K562 (cell line): Measurements from ENCODE around the gene SCAMP2. TPM values are rescaled to one million over a fixed set of nuclear protein-coding genes. Genes with fewer than 3 reads are reported as not detected.

Experiments used
- L3MBTL2 ChIP-seq: fragments of 450-650 bp; IDR thresholded peaks from 2 replicates; pipeline ENCODE4 v1.6.1; 2016; ENCODE audit warnings: mild to moderate bottlenecking, moderate library complexity
- MBD2 ChIP-seq: sonication (generic); IDR thresholded peaks from 2 replicates; pipeline ENCODE4 v1.6.1; 2016; ENCODE audit warnings: low read depth, borderline replicate concordance
- NCOR1 ChIP-seq: fragments of 450-650 bp; IDR thresholded peaks from 2 replicates; pipeline ENCODE4 v1.6.1; 2016; ENCODE audit warnings: mild to moderate bottlenecking, moderate library complexity
- NRF1 ChIP-seq, 2 experiments: fragments of 450-650 bp; IDR thresholded peaks in 1 of 2; conservative IDR thresholded peaks in 1 of 2; 2 replicates each; pipeline ENCODE4 v1.6.1; 2014; ENCODE audit warnings: mild to moderate bottlenecking in 2 of 2
- PHF21A ChIP-seq: fragments of 450-650 bp; IDR thresholded peaks from 2 replicates; pipeline ENCODE4 v1.6.1; 2017; ENCODE audit warnings: low read depth, borderline replicate concordance
- SRF ChIP-seq, 2 experiments: fragments of 250-450, 450-650 bp in 1 of 2; sonication (Bioruptor Pico) in 1 of 2; sonication (generic) in 1 of 2; formaldehyde crosslinking; IDR thresholded peaks; 2 replicates each; pipeline versions ENCODE4 v1.5.0 to v1.5.1; 2020 to 2022; ENCODE audit warnings: mild to moderate bottlenecking in 1 of 2, missing genetic modification reagents in 1 of 2
- TBP ChIP-seq: optimal IDR thresholded peaks from 2 replicates; pipeline ENCODE3; 2011; ENCODE audit warnings: low read depth, low read length, improper control_type of control experiment
- ZFX ChIP-seq: sonication (generic); formaldehyde crosslinking; IDR thresholded peaks from 2 replicates; pipeline ENCODE4 v1.8.0; 2022; ENCODE audit warnings: mild to moderate bottlenecking, missing genetic modification reagents, moderate library complexity
- ZNF24 ChIP-seq: fragments of 450-650 bp; IDR thresholded peaks from 2 replicates; pipeline ENCODE4 v1.6.1; 2016
- ZNF431 ChIP-seq: sonication (generic); formaldehyde crosslinking; IDR thresholded peaks from 2 replicates; pipeline ENCODE4 v1.8.0; 2022; ENCODE audit warnings: mild to moderate bottlenecking, missing genetic modification reagents
- polyA plus RNA-seq, 8 experiments: library from polyadenylated mRNA; depleted of rRNA in 4 of 8; stranded (reverse) in 5 of 8; unstranded in 3 of 8; fragments of >200 nt; fragmentation: Nextera tagmentation in 2 of 8; fragmentation: Illumina TruSeq in 1 of 8; extraction: Ambion mirVana in 2 of 8; extraction: Trizol in 1 of 8; gene quantifications; 2 replicates each; pipeline versions ENCODE4 v1.2.1 to v1.2.3, GENCODE V29; 2011 to 2014; ENCODE audit warnings: inconsistent platforms in 1 of 8, missing spikeins in 1 of 8
- total RNA-seq, 7 experiments: library from RNA; depleted of rRNA in 6 of 7; stranded (reverse); fragments of >200 nt in 6 of 7; fragmentation: Illumina TruSeq in 2 of 7; extraction: Trizol in 2 of 7; gene quantifications; 2 replicates each; pipeline versions ENCODE4 v1.2.1 to v1.2.3, GENCODE V29; 2011 to 2021; ENCODE audit warnings: low replicate concordance in 1 of 7
- TF ChIP-seq, protein P1 (sequence below): fragments of 200-800 bp; sonication (Bioruptor generic); IDR thresholded peaks from 2 replicates; pipeline ENCODE4 v1.6.1; 2017; ENCODE audit warnings: missing genetic modification characterization, missing compliant biosample characterization
- TF ChIP-seq, protein P2 (sequence below), 3 experiments: fragments of 200-800 bp in 1 of 3; fragments of 250-450 bp in 1 of 3; fragments of 450-650 bp in 1 of 3; sonication (Bioruptor Pico) in 1 of 3; sonication (Bioruptor generic) in 1 of 3; formaldehyde crosslinking in 1 of 3; IDR thresholded peaks; 2 replicates each; pipeline versions ENCODE4 v1.6.1 to v1.8.0; 2016 to 2022; ENCODE audit warnings: mild to moderate bottlenecking in 2 of 3, missing genetic modification characterization in 2 of 3, missing compliant biosample characterization in 1 of 3, moderate library complexity in 1 of 3
- TF ChIP-seq, protein P3 (sequence below): IDR thresholded peaks from 2 replicates; pipeline ENCODE4 v1.6.1; 2011; ENCODE audit not compliant: insufficient read length; ENCODE audit errors: extremely low read depth
- TF ChIP-seq, protein P4 (sequence below): fragments of 450-650 bp; formaldehyde crosslinking; IDR thresholded peaks from 2 replicates; pipeline ENCODE4 v1.4.0; 2022; ENCODE audit warnings: mild to moderate bottlenecking, moderate library complexity
- TF ChIP-seq, protein P5 (sequence below): sonication (generic); formaldehyde crosslinking; IDR thresholded peaks from 2 replicates; pipeline ENCODE4 v1.8.0; 2022; ENCODE audit warnings: mild to moderate bottlenecking, missing genetic modification reagents

SCAMP2 gene
- total and polyA plus RNA-seq, 9 of the 15 experiments (the other 6 are each of a cell fraction or from before 2014, with no cell fraction given), result 5.9 to 61.1 (median 20.1) TPM

DNA sequence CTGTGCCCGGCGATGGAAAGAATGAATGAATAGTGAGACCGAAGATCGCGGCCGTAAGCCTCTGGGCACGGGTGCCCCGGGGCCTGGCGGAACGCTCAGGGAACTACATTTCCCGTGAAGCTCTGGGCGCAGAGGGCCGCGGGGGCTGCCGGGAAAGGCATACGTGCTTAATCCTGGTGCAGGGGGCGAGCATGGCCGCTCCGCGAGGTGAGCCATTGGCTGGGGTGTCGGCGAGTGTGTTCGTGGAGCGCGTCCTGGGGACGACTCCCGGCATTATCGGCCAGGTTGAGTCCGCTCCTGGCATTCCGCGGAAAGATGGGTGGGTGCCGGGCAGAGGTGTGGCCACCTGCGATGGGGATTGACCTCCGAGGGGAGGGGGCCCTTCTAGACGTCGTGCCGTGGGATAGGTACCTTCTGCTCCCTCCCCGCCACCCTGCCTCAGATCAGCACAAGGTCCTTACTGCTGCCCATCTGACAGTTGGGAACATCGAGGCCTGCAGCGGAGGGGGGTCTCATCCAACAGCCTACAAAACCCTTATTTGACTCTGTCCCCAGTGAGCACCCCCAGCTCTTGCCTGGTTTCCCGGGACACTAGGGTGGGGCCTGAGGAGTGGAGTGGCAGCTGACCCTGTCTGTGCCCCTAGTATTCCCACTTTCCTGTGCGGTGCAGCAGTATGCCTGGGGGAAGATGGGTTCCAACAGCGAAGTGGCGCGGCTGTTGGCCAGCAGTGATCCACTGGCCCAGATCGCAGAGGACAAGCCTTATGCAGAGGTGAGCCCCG is 16.9 kb upstream of the SCAMP2 start, which contains the start of gene MPI (continued):
- TF ChIP-seq, protein P1, sequence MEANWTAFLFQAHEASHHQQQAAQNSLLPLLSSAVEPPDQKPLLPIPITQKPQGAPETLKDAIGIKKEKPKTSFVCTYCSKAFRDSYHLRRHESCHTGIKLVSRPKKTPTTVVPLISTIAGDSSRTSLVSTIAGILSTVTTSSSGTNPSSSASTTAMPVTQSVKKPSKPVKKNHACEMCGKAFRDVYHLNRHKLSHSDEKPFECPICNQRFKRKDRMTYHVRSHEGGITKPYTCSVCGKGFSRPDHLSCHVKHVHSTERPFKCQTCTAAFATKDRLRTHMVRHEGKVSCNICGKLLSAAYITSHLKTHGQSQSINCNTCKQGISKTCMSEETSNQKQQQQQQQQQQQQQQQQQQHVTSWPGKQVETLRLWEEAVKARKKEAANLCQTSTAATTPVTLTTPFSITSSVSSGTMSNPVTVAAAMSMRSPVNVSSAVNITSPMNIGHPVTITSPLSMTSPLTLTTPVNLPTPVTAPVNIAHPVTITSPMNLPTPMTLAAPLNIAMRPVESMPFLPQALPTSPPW (CRISPR knock-in tag), result peak; percentile 53
- TF ChIP-seq SRF (CRISPR knock-in tag; IDR thresholded peaks at IDR 0.05), result peak in 1 of 2 experiments; percentile 16; a peak in 1 of 4 replicates
- peak in 1 of 2 experiments; percentile 12; a peak in 1 of 4 replicates for TF ChIP-seq NRF1 (conservative IDR thresholded peaks at IDR 0.05 in 1 of 2, IDR thresholded peaks at IDR 0.05 in 1 of 2)
- no peak for TF ChIP-seq ZNF24
- peak; percentile 89 for TF ChIP-seq TBP
- TF ChIP-seq ZNF431, result 0 out of 2 replicates have a peak, but pooled peaks have one; percentile 12
- no peak for TF ChIP-seq NCOR1
- TF ChIP-seq, protein P2, sequence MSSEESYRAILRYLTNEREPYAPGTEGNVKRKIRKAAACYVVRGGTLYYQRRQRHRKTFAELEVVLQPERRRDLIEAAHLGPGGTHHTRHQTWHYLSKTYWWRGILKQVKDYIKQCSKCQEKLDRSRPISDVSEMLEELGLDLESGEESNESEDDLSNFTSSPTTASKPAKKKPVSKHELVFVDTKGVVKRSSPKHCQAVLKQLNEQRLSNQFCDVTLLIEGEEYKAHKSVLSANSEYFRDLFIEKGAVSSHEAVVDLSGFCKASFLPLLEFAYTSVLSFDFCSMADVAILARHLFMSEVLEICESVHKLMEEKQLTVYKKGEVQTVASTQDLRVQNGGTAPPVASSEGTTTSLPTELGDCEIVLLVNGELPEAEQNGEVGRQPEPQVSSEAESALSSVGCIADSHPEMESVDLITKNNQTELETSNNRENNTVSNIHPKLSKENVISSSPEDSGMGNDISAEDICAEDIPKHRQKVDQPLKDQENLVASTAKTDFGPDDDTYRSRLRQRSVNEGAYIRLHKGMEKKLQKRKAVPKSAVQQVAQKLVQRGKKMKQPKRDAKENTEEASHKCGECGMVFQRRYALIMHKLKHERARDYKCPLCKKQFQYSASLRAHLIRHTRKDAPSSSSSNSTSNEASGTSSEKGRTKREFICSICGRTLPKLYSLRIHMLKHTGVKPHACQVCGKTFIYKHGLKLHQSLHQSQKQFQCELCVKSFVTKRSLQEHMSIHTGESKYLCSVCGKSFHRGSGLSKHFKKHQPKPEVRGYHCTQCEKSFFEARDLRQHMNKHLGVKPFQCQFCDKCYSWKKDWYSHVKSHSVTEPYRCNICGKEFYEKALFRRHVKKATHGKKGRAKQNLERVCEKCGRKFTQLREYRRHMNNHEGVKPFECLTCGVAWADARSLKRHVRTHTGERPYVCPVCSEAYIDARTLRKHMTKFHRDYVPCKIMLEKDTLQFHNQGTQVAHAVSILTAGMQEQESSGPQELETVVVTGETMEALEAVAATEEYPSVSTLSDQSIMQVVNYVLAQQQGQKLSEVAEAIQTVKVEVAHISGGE (CRISPR knock-in tag; IDR thresholded peaks at IDR 0.05), result 0 out of 6 replicates have a peak, but pooled peaks of 1 of the 3 experiments have one; percentile 50
- TF ChIP-seq, protein P3, sequence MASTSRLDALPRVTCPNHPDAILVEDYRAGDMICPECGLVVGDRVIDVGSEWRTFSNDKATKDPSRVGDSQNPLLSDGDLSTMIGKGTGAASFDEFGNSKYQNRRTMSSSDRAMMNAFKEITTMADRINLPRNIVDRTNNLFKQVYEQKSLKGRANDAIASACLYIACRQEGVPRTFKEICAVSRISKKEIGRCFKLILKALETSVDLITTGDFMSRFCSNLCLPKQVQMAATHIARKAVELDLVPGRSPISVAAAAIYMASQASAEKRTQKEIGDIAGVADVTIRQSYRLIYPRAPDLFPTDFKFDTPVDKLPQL, result no peak
- peak; percentile 83 for TF ChIP-seq ZFX (CRISPR knock-in tag)
- TF ChIP-seq, protein P4, sequence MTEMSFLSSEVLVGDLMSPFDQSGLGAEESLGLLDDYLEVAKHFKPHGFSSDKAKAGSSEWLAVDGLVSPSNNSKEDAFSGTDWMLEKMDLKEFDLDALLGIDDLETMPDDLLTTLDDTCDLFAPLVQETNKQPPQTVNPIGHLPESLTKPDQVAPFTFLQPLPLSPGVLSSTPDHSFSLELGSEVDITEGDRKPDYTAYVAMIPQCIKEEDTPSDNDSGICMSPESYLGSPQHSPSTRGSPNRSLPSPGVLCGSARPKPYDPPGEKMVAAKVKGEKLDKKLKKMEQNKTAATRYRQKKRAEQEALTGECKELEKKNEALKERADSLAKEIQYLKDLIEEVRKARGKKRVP (CRISPR knock-in tag), result no peak
- no peak for TF ChIP-seq PHF21A
- TF ChIP-seq L3MBTL2, result peak; percentile 46; the same call in 1 of the 2 replicates
- TF ChIP-seq, protein P5, sequence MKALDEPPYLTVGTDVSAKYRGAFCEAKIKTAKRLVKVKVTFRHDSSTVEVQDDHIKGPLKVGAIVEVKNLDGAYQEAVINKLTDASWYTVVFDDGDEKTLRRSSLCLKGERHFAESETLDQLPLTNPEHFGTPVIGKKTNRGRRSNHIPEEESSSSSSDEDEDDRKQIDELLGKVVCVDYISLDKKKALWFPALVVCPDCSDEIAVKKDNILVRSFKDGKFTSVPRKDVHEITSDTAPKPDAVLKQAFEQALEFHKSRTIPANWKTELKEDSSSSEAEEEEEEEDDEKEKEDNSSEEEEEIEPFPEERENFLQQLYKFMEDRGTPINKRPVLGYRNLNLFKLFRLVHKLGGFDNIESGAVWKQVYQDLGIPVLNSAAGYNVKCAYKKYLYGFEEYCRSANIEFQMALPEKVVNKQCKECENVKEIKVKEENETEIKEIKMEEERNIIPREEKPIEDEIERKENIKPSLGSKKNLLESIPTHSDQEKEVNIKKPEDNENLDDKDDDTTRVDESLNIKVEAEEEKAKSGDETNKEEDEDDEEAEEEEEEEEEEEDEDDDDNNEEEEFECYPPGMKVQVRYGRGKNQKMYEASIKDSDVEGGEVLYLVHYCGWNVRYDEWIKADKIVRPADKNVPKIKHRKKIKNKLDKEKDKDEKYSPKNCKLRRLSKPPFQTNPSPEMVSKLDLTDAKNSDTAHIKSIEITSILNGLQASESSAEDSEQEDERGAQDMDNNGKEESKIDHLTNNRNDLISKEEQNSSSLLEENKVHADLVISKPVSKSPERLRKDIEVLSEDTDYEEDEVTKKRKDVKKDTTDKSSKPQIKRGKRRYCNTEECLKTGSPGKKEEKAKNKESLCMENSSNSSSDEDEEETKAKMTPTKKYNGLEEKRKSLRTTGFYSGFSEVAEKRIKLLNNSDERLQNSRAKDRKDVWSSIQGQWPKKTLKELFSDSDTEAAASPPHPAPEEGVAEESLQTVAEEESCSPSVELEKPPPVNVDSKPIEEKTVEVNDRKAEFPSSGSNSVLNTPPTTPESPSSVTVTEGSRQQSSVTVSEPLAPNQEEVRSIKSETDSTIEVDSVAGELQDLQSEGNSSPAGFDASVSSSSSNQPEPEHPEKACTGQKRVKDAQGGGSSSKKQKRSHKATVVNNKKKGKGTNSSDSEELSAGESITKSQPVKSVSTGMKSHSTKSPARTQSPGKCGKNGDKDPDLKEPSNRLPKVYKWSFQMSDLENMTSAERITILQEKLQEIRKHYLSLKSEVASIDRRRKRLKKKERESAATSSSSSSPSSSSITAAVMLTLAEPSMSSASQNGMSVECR (CRISPR knock-in tag), result peak; percentile 70
- TF ChIP-seq MBD2, result peak; percentile 87
